Breast epithelium (tissue), 4 donors: ENCODE measurements around the gene STAG1. TPM values are rescaled to one million over a fixed set of nuclear protein-coding genes. Genes with fewer than 3 reads are reported as not detected.

ENCODE experiments used
- DNase-seq, 2 donors: peaks; one replicate each; pipeline ENCODE4 v3.0.0-alpha.2; 2019; ENCODE audit warnings: low spot score in 2 of 2
- H3K27ac ChIP-seq, 2 donors: fragments of 200-600 bp; sonication (generic) in 1 of 2; one replicate each; pipeline ENCODE4 v1.5.1; 2016 to 2019; ENCODE audit warnings: mild to moderate bottlenecking in 1 of 2
- H3K27me3 ChIP-seq, 2 donors: fragments of 200-600 bp; sonication (generic) in 1 of 2; one replicate each; pipeline versions ENCODE4 v1.5.1 to v1.6.0; 2017 to 2019; ENCODE audit warnings: control low read depth in 1 of 2, mild to moderate bottlenecking in 1 of 2
- H3K36me3 ChIP-seq: fragments of 200-600 bp; one replicate; pipeline ENCODE4 v1.5.1; 2019
- H3K4me1 ChIP-seq, 2 donors: fragments of 200-600 bp; sonication (generic); one replicate each; pipeline ENCODE4 v1.5.1; 2016 to 2019; ENCODE audit warnings: control low read depth in 1 of 2
- H3K4me3 ChIP-seq, 3 donors: fragments of 200-600 bp; sonication (generic); 1 replicate in 2 of 3; 2 replicates in 1 of 3; pipeline ENCODE4 v1.5.1; 2016 to 2019; ENCODE audit warnings: mild to moderate bottlenecking in 3 of 3, moderate library complexity in 2 of 3
- H3K9me3 ChIP-seq, 2 donors: fragments of 200-600 bp; sonication (generic) in 1 of 2; one replicate each; pipeline ENCODE4 v1.5.1; 2016 to 2019; ENCODE audit warnings: control low read depth in 1 of 2
- CTCF ChIP-seq, 3 donors: fragments of 450-650 bp; IDR thresholded peaks; one replicate each; pipeline ENCODE4 v1.5.1; 2016 to 2017; ENCODE audit warnings: antibody characterized with exemption in 3 of 3, mild to moderate bottlenecking in 3 of 3, moderate library complexity in 3 of 3
- POLR2A ChIP-seq: fragments of 450-650 bp; IDR thresholded peaks from one replicate; pipeline ENCODE4 v1.6.1; 2016; ENCODE audit warnings: antibody characterized with exemption, mild to moderate bottlenecking, moderate library complexity
- POLR2AphosphoS5 ChIP-seq, 3 donors: sonication (generic); formaldehyde crosslinking; IDR thresholded peaks; one replicate each; pipeline ENCODE4 v1.6.1; 2017; ENCODE audit warnings: antibody characterized with exemption in 3 of 3
- intact Hi-C: fragments of 100-400 bp; cut with DNase I; formaldehyde crosslinking; loops from one replicate; pipeline ENCODE4 v1.15.1; 2023; ENCODE audit warnings: low total_unique reads
- total RNA-seq, 3 donors: library from RNA; depleted of rRNA; stranded (reverse); fragments of >200 nt; gene quantifications; one replicate each; pipeline ENCODE4 v1.1.0, GENCODE V29; 2016

STAG1 gene
- total RNA-seq, 3 donors from 2014 or later: 54.4 to 83.7 (median 73.7) TPM

DNA sequence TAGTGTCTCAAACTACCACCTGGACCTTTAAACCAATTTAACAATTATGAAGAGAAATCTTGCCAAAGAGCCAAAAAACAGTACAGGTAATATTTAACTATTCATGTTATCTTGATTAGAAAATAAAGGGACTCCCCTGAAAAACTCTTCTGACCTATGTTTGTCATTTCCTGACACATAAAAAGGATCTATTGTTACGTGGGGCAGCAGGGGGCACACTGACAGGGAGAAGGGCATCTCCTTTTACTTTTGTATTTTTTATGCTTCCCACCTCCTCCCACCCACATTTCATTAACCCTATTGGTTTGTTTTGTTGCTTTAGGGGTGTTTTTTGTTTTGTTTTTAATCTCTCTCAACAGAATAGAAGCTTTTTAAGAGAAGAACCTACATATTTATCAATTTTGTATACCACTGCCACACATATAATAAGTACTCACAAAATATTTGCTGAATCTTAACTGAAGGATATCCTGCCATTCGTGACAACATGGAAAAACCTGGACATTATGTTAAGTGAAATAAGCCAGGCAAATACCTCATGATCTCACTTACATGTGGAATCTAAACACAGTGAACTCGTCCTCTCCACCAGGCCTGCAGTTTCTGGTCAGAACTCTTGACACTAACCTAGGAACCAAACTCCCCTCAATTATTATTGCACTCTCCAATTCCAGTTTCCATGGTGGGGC, 17.7 kb downstream of the STAG1 start:
- DNase-seq: no peak
- no peaks in the 10 kb centered on the region for H3K9me3 ChIP-seq
- H3K36me3 ChIP-seq: no peaks in the 10 kb centered on the region
- no peak overlapping the region for H3K27ac ChIP-seq
- intact Hi-C loops: no loop called here
- no peak for TF ChIP-seq CTCF (IDR thresholded peaks at IDR 0.05)
- no peak for TF ChIP-seq POLR2AphosphoS5 (IDR thresholded peaks at IDR 0.05)
- no peak for TF ChIP-seq POLR2A
- H3K4me1 ChIP-seq: peaks cover 0 to 4% of the 10 kb centered on the region in 2 donors
- H3K4me3 ChIP-seq: no peak overlapping the region
- H3K27me3 ChIP-seq: no peaks in the 10 kb centered on the region

GRCh38 chr3:136733317-136733833, 18.8 kb downstream of the STAG1 start:
- H3K27me3 ChIP-seq: no peaks in the 10 kb centered on the region
- no peaks in the 10 kb centered on the region for H3K36me3 ChIP-seq
- no peak for TF ChIP-seq CTCF (IDR thresholded peaks at IDR 0.05)
- TF ChIP-seq POLR2AphosphoS5 (IDR thresholded peaks at IDR 0.05): no peak
- no peak for TF ChIP-seq POLR2A
- H3K4me3 ChIP-seq: no peak overlapping the region
- DNase-seq: no peak
- peaks cover 0 to 4% of the 10 kb centered on the region in 2 donors for H3K4me1 ChIP-seq
- intact Hi-C loops: no loop called here
- no peak overlapping the region for H3K27ac ChIP-seq
- H3K9me3 ChIP-seq: no peaks in the 10 kb centered on the region

- peaks cover 0 to 4% of the 10 kb centered on the region in 2 donors for H3K4me1 ChIP-seq
- TF ChIP-seq POLR2A (no peak), POLR2AphosphoS5 (IDR thresholded peaks at IDR 0.05) (no peak), CTCF (IDR thresholded peaks at IDR 0.05) (no peak)
- H3K36me3 ChIP-seq: no peaks in the 10 kb centered on the region
- intact Hi-C loops: no loop called here
- DNase-seq: no peak
- no peak overlapping the region for H3K4me3 ChIP-seq
- H3K27ac ChIP-seq: no peak overlapping the region
- no peaks in the 10 kb centered on the region for H3K27me3 ChIP-seq
- H3K9me3 ChIP-seq: no peaks in the 10 kb centered on the region
Measured at GRCh38 chr3:136731274-136731884, 20.8 kb downstream of the STAG1 start.

DNA sequence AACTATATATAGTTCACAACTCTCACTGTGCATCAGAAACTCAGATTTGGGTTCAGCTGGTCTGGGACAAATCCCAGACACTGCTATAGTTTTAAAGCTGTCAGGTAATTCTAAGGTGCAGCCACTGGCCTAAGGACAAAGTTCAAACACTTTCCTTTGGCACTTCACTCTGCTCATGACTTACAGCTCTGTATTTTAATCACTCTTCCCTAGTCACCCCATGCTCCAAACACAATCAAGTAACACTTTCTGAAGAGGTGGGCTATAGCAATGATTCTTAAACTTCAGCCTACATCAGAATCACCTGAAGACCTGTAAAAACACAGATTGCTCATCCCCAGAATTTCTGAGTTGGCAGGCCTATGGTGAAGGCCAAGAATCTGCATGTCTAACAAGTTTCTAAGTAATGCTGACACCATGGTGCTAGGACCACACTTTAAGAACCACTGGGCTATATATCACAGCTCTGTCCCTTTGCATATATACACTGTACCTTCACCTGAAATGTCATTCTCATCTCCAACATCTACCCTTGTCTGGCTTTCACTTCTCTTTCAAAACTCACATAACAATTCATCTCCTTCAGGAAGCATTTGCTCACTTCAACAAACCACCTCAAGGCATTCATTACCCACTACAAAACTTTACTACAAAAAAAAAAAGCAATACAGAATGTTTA, 21.4 kb downstream of the STAG1 start:
- H3K4me1 ChIP-seq: peaks cover 0 to 4% of the 10 kb centered on the region in 2 donors
- no peak overlapping the region for H3K27ac ChIP-seq
- TF ChIP-seq CTCF (IDR thresholded peaks at IDR 0.05) (no peak), POLR2AphosphoS5 (IDR thresholded peaks at IDR 0.05) (no peak), POLR2A (no peak)
- no peak for DNase-seq
- H3K4me3 ChIP-seq: no peak overlapping the region
- no peaks in the 10 kb centered on the region for H3K9me3 ChIP-seq
- H3K27me3 ChIP-seq: no peaks in the 10 kb centered on the region
- intact Hi-C loops: no loop called here
- H3K36me3 ChIP-seq: no peaks in the 10 kb centered on the region

- Histone ChIP-seq H3K27ac (no peak overlapping the region), H3K4me1 (peaks cover 0 to 4% of the 10 kb centered on the region in 2 donors), H3K9me3 (no peaks in the 10 kb centered on the region), H3K4me3 (no peak overlapping the region), H3K36me3 (no peaks in the 10 kb centered on the region), H3K27me3 (no peaks in the 10 kb centered on the region)
- TF ChIP-seq CTCF (IDR thresholded peaks at IDR 0.05): no peak
- TF ChIP-seq POLR2A: no peak
- no peak for TF ChIP-seq POLR2AphosphoS5 (IDR thresholded peaks at IDR 0.05)
- DNase-seq: no peak
- intact Hi-C loops: no loop called here
Measured at GRCh38 chr3:136728918-136729317, 23.3 kb downstream of the STAG1 start.
